HepG2 (cell line): ENCODE results near the gene TIPIN. TPM values are rescaled to one million over a fixed set of nuclear protein-coding genes. Genes with fewer than 3 reads are reported as not detected.

Experiments used
- CREM ChIP-seq, 2 experiments: sonication (generic) in 1 of 2; formaldehyde crosslinking in 1 of 2; IDR thresholded peaks; 2 replicates each; pipeline versions ENCODE4 v1.4.0 to v1.6.1; 2016 to 2020; ENCODE audit warnings: antibody characterized with exemption in 1 of 2, mild to moderate bottlenecking in 1 of 2, missing genetic modification reagents in 1 of 2
- ERF ChIP-seq: IDR thresholded peaks from 2 replicates; pipeline ENCODE4 v1.6.1; 2018; ENCODE audit warnings: missing biosample characterization, missing genetic modification reagents
- KMT2A ChIP-seq: sonication (generic); formaldehyde crosslinking; IDR thresholded peaks from 2 replicates; pipeline ENCODE4 v1.4.0; 2020; ENCODE audit warnings: missing genetic modification reagents
- KMT2B ChIP-seq: IDR thresholded peaks from 2 replicates; pipeline ENCODE4 v1.6.1; 2016; ENCODE audit warnings: missing genetic modification reagents, missing compliant biosample characterization
- POGZ ChIP-seq: sonication (generic); formaldehyde crosslinking; IDR thresholded peaks from 2 replicates; pipeline ENCODE4 v1.4.0; 2020; ENCODE audit warnings: mild to moderate bottlenecking, missing genetic modification reagents
- REPIN1 ChIP-seq: sonication (generic); formaldehyde crosslinking; IDR thresholded peaks from 2 replicates; pipeline ENCODE4 v1.8.0; 2022; ENCODE audit warnings: missing genetic modification reagents, low read depth, mild to moderate bottlenecking, borderline replicate concordance
- RXRA ChIP-seq: sonication (generic); formaldehyde crosslinking; IDR thresholded peaks from 2 replicates; pipeline ENCODE4 v1.5.1; 2020; ENCODE audit warnings: missing genetic modification reagents
- SRSF9 ChIP-seq: fragments of 200-400 bp; formaldehyde crosslinking; IDR thresholded peaks from 2 replicates; pipeline ENCODE4 v1.6.1; 2018; ENCODE audit warnings: borderline replicate concordance, mild to moderate bottlenecking, low read depth, low read length; ENCODE audit not compliant: insufficient read depth, poor library complexity, severe bottlenecking
- ZBTB8A ChIP-seq: sonication (generic); formaldehyde crosslinking; IDR thresholded peaks from 2 replicates; pipeline ENCODE4 v1.4.0; 2020; ENCODE audit warnings: mild to moderate bottlenecking, low read depth, missing genetic modification reagents, borderline replicate concordance
- ZNF552 ChIP-seq: sonication (generic); formaldehyde crosslinking; IDR thresholded peaks from 2 replicates; pipeline ENCODE4 v1.9.0; 2022; ENCODE audit warnings: missing genetic modification reagents, mild to moderate bottlenecking, borderline replicate concordance
- ZNF616 ChIP-seq: sonication (generic); formaldehyde crosslinking; IDR thresholded peaks from 2 replicates; pipeline ENCODE4 v1.5.0; 2020; ENCODE audit warnings: low read depth, mild to moderate bottlenecking, missing genetic modification reagents
- polyA plus RNA-seq, 8 experiments: library from polyadenylated mRNA; depleted of rRNA in 3 of 8; stranded (reverse) in 7 of 8; unstranded in 1 of 8; fragments of >200 nt; fragmentation: Illumina TruSeq in 4 of 8; extraction: Trizol in 4 of 8; gene quantifications; 2 replicates each; pipeline versions ENCODE4 v1.2.1 to v1.2.3, GENCODE V29; 2011 to 2016; ENCODE audit warnings: low read depth in 4 of 8, missing spikeins in 1 of 8, mixed read lengths in 1 of 8; ENCODE audit not compliant: insufficient read depth in 1 of 8
- total RNA-seq, 5 experiments: library from RNA; depleted of rRNA; stranded (reverse); fragments of >200 nt; fragmentation: Illumina TruSeq; extraction: Trizol; gene quantifications; 2 replicates each; pipeline ENCODE4 v1.2.3, GENCODE V29; 2016; ENCODE audit warnings: low read depth in 1 of 5
- TF ChIP-seq, protein P1 (sequence below): sonication (generic); formaldehyde crosslinking; IDR thresholded peaks from 2 replicates; pipeline ENCODE4 v1.5.1; 2020; ENCODE audit warnings: mild to moderate bottlenecking, moderate library complexity, missing genetic modification reagents
- TF ChIP-seq, protein P2 (sequence below): sonication (generic); formaldehyde crosslinking; IDR thresholded peaks from 2 replicates; pipeline ENCODE4 v1.5.0; 2020; ENCODE audit warnings: mild to moderate bottlenecking, missing genetic modification reagents
- TF ChIP-seq, protein P3 (sequence below), 2 experiments: sonication (generic) in 1 of 2; formaldehyde crosslinking in 1 of 2; IDR thresholded peaks; 2 replicates each; pipeline versions ENCODE4 v1.4.0 to v1.6.1; 2016 to 2020; ENCODE audit warnings: borderline replicate concordance in 1 of 2, low read depth in 1 of 2, mild to moderate bottlenecking in 1 of 2, missing genetic modification reagents in 1 of 2

Gene TIPIN
- total and polyA plus RNA-seq, 2 of the 13 experiments (the other 11 are each of a cell fraction or from before 2014, with no cell fraction given), result 2.7 to 28.6 TPM

DNA sequence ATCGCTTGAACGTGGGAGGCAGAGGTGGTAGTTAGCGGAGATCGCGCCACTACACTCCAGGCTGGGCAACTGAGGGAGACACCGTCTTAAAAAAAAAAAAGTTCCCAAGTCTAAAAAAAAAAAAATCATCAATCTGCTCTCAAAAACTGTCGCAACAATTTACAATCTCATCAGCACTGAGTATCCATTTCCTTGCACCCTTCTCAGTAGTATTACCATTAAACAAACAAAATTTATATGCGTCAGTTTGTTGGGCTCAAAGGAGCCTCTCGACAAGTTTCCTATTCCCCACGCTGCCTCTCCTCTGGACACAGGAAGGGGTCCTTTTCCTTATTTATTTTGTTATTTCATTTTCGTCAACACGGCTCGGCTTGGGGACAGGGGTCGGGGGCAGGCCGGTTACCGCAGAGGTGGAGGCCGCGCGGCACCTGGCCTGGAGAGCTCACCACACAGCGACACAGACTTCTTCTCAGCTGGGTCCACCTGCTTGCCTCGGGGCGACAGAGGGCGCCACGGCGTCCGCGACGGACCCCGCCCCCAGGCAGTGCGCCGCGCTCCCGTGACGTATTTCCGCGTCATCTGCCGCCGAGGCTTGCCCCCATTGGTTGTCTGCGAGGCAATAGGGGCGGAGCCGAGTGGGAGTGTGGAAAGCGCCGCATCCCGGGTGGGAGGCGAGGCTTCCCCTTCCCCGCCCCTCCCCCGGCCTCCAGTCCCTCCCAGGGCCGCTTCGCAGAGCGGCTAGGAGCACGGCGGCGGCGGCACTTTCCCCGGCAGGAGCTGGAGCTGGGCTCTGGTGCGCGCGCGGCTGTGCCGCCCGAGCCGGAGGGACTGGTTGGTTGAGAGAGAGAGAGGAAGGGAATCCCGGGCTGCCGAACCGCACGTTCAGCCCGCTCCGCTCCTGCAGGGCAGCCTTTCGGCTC, 30.0 kb upstream of the TIPIN start, which contains the start of gene MAP2K1 (continued):
- TF ChIP-seq ZNF616 (CRISPR knock-in tag) (no peak), SRSF9 (no peak), POGZ (CRISPR knock-in tag) (peak; percentile 98), ERF (CRISPR knock-in tag) (peak; percentile 72), ZBTB8A (CRISPR knock-in tag) (no peak), CREM (IDR thresholded peaks at IDR 0.05) (peak; percentile 90), CREM (CRISPR knock-in tag; IDR thresholded peaks at IDR 0.05) (peak; percentile 75), KMT2A (CRISPR knock-in tag) (peak; percentile 93), ZNF552 (CRISPR knock-in tag) (0 out of 2 replicates have a peak, but pooled peaks have one; percentile 64), REPIN1 (peak; percentile 92; the same call in 1 of the 2 replicates), RXRA (CRISPR knock-in tag) (peak; percentile 65; the same call in 1 of the 2 replicates), KMT2B (CRISPR knock-in tag) (peak; percentile 95)
- TF ChIP-seq, protein P1, sequence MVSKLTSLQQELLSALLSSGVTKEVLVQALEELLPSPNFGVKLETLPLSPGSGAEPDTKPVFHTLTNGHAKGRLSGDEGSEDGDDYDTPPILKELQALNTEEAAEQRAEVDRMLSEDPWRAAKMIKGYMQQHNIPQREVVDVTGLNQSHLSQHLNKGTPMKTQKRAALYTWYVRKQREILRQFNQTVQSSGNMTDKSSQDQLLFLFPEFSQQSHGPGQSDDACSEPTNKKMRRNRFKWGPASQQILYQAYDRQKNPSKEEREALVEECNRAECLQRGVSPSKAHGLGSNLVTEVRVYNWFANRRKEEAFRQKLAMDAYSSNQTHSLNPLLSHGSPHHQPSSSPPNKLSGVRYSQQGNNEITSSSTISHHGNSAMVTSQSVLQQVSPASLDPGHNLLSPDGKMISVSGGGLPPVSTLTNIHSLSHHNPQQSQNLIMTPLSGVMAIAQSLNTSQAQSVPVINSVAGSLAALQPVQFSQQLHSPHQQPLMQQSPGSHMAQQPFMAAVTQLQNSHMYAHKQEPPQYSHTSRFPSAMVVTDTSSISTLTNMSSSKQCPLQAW, result peak; percentile 69
- TF ChIP-seq, protein P2, sequence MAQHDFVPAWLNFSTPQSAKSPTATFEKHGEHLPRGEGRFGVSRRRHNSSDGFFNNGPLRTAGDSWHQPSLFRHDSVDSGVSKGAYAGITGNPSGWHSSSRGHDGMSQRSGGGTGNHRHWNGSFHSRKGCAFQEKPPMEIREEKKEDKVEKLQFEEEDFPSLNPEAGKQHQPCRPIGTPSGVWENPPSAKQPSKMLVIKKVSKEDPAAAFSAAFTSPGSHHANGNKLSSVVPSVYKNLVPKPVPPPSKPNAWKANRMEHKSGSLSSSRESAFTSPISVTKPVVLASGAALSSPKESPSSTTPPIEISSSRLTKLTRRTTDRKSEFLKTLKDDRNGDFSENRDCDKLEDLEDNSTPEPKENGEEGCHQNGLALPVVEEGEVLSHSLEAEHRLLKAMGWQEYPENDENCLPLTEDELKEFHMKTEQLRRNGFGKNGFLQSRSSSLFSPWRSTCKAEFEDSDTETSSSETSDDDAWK (CRISPR knock-in tag), result no peak
- TF ChIP-seq, protein P3, sequence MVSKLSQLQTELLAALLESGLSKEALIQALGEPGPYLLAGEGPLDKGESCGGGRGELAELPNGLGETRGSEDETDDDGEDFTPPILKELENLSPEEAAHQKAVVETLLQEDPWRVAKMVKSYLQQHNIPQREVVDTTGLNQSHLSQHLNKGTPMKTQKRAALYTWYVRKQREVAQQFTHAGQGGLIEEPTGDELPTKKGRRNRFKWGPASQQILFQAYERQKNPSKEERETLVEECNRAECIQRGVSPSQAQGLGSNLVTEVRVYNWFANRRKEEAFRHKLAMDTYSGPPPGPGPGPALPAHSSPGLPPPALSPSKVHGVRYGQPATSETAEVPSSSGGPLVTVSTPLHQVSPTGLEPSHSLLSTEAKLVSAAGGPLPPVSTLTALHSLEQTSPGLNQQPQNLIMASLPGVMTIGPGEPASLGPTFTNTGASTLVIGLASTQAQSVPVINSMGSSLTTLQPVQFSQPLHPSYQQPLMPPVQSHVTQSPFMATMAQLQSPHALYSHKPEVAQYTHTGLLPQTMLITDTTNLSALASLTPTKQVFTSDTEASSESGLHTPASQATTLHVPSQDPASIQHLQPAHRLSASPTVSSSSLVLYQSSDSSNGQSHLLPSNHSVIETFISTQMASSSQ (IDR thresholded peaks at IDR 0.05; ENCODE audit: low read depth), result no peak
- TF ChIP-seq, protein P3 (CRISPR knock-in tag; IDR thresholded peaks at IDR 0.05; ENCODE audit: borderline replicate concordance), result 0 out of 2 replicates have a peak, but pooled peaks have one; percentile 26
